ENCODE results near the gene CLIC4.
"Not testable (repeated sequence)": the region's sequence is repeated elsewhere in the genome, so short reads cannot be mapped to it uniquely, and the experiment has no call there.

CLIC4 gene

GRCh38 chr1:24803987-24804530 lies 58.8 kb downstream of the CLIC4 start:
- TF ChIP-seq POLR2AphosphoS5 (IDR thresholded peaks at IDR 0.05; ENCODE audit: low read depth, low read length) (no peak), SPI1 (IDR thresholded peaks at IDR 0.05; ENCODE audit: low read depth, low read length) (no peak), POLR2A (IDR thresholded peaks at IDR 0.05; ENCODE audit: low read depth, low read length) (no peak), TAF1 (IDR thresholded peaks at IDR 0.05; ENCODE audit: low read depth, low read length) (no peak), PAX5 (IDR thresholded peaks at IDR 0.05; ENCODE audit: insufficient read depth, low read length, severe bottlenecking) (no peak)
- FAIRE-seq: peak; percentile 40
- no peak for DNase-seq (ENCODE audit: insufficient read length, low spot score)

GRCh38 chr1:24805534-24806301 lies 60.5 kb downstream of the CLIC4 start:
- TF ChIP-seq SPI1 (IDR thresholded peaks at IDR 0.05; ENCODE audit: low read depth, low read length) (no peak), POLR2A (IDR thresholded peaks at IDR 0.05; ENCODE audit: low read depth, low read length) (no peak), TAF1 (IDR thresholded peaks at IDR 0.05; ENCODE audit: low read depth, low read length) (no peak), PAX5 (IDR thresholded peaks at IDR 0.05; ENCODE audit: insufficient read depth, low read length, severe bottlenecking) (no peak), POU2F2 (IDR thresholded peaks at IDR 0.05; ENCODE audit: low read depth, low read length) (no peak), POLR2AphosphoS5 (IDR thresholded peaks at IDR 0.05; ENCODE audit: low read depth, low read length) (no peak)
- FAIRE-seq: no peak
- DNase-seq (ENCODE audit: insufficient read length, low spot score): no peak

- no peak for TF ChIP-seq SPI1 (IDR thresholded peaks at IDR 0.05; ENCODE audit: low read depth, low read length)
- TF ChIP-seq POU2F2 (IDR thresholded peaks at IDR 0.05; ENCODE audit: low read depth, low read length): no peak
- TF ChIP-seq POLR2AphosphoS5 (IDR thresholded peaks at IDR 0.05; ENCODE audit: low read depth, low read length): no peak
- TF ChIP-seq POLR2A (IDR thresholded peaks at IDR 0.05; ENCODE audit: low read depth, low read length): no peak
- TF ChIP-seq TAF1 (IDR thresholded peaks at IDR 0.05; ENCODE audit: low read depth, low read length): no peak
- no peak for TF ChIP-seq PAX5 (IDR thresholded peaks at IDR 0.05; ENCODE audit: insufficient read depth, low read length, severe bottlenecking)
- DNase-seq (ENCODE audit: insufficient read length, low spot score): no peak
- no peak for FAIRE-seq
Observed at GRCh38 chr1:24806588-24806987, 61.3 kb downstream of the CLIC4 start.

- DNase-seq (ENCODE audit: insufficient read length, low spot score); FAIRE-seq: not testable (repeated sequence)
Observed at GRCh38 chr1:24811494-24811893, 66.2 kb downstream of the CLIC4 start.

GRCh38 chr1:24820221-24820620 lies 75.0 kb downstream of the CLIC4 start:
- not testable (repeated sequence) for DNase-seq (ENCODE audit: insufficient read length, low spot score); FAIRE-seq

- TF ChIP-seq POLR2AphosphoS5 (IDR thresholded peaks at IDR 0.05; ENCODE audit: low read depth, low read length) (no peak), SPI1 (IDR thresholded peaks at IDR 0.05; ENCODE audit: low read depth, low read length) (no peak), TAF1 (IDR thresholded peaks at IDR 0.05; ENCODE audit: low read depth, low read length) (no peak), POLR2A (IDR thresholded peaks at IDR 0.05; ENCODE audit: low read depth, low read length) (no peak)
- DNase-seq (ENCODE audit: insufficient read length, low spot score) (no peak), FAIRE-seq (no peak)
Observed at GRCh38 chr1:24822887-24823286, 77.6 kb downstream of the CLIC4 start.

- not testable (repeated sequence) for FAIRE-seq
Observed at GRCh38 chr1:24823486-24823885, 78.2 kb downstream of the CLIC4 start.

GRCh38 chr1:24825174-24825573 lies 79.9 kb downstream of the CLIC4 start:
- FAIRE-seq (no peak), DNase-seq (ENCODE audit: insufficient read length, low spot score) (no peak)
- TF ChIP-seq SPI1 (IDR thresholded peaks at IDR 0.05; ENCODE audit: low read depth, low read length) (no peak), PAX5 (IDR thresholded peaks at IDR 0.05; ENCODE audit: insufficient read depth, low read length, severe bottlenecking) (no peak), POU2F2 (IDR thresholded peaks at IDR 0.05; ENCODE audit: low read depth, low read length) (no peak), TAF1 (IDR thresholded peaks at IDR 0.05; ENCODE audit: low read depth, low read length) (no peak), POLR2AphosphoS5 (IDR thresholded peaks at IDR 0.05; ENCODE audit: low read depth, low read length) (no peak), POLR2A (IDR thresholded peaks at IDR 0.05; ENCODE audit: low read depth, low read length) (no peak)

More at GRCh38 chr1:24823486-24823885, 78.2 kb downstream of the CLIC4 start:
- not testable (repeated sequence) for DNase-seq (ENCODE audit: insufficient read length, low spot score)

GRCh38 chr1:24826510-24826909 lies 81.3 kb downstream of the CLIC4 start:
- no peak for DNase-seq (ENCODE audit: insufficient read length, low spot score)
- no peak for TF ChIP-seq POU2F2 (IDR thresholded peaks at IDR 0.05; ENCODE audit: low read depth, low read length)
- TF ChIP-seq POLR2AphosphoS5 (IDR thresholded peaks at IDR 0.05; ENCODE audit: low read depth, low read length): no peak
- no peak for TF ChIP-seq PAX5 (IDR thresholded peaks at IDR 0.05; ENCODE audit: insufficient read depth, low read length, severe bottlenecking)
- TF ChIP-seq POLR2A (IDR thresholded peaks at IDR 0.05; ENCODE audit: low read depth, low read length): no peak
- FAIRE-seq: peak; percentile 43

- no peak for TF ChIP-seq POU2F2 (IDR thresholded peaks at IDR 0.05; ENCODE audit: low read depth, low read length)
- no peak for TF ChIP-seq POLR2AphosphoS5 (IDR thresholded peaks at IDR 0.05; ENCODE audit: low read depth, low read length)
- TF ChIP-seq SPI1 (IDR thresholded peaks at IDR 0.05; ENCODE audit: low read depth, low read length): no peak
- no peak for TF ChIP-seq POLR2A (IDR thresholded peaks at IDR 0.05; ENCODE audit: low read depth, low read length)
- TF ChIP-seq PAX5 (IDR thresholded peaks at IDR 0.05; ENCODE audit: insufficient read depth, low read length, severe bottlenecking): no peak
- no peak for TF ChIP-seq TAF1 (IDR thresholded peaks at IDR 0.05; ENCODE audit: low read depth, low read length)
- peak; percentile 74 for FAIRE-seq
- no peak for DNase-seq (ENCODE audit: insufficient read length, low spot score)
Observed at GRCh38 chr1:24827379-24828135, 82.3 kb downstream of the CLIC4 start.
